Liver (tissue), 3 donors: Measurements from ENCODE around the gene LGI1.

ENCODE experiments used
- HNF4A ChIP-seq, 2 donors: conservative IDR thresholded peaks; 2 replicates each; pipeline ENCODE4 v1.6.1; 2016; ENCODE audit warnings: antibody characterized with exemption in 2 of 2, mild to moderate bottlenecking in 2 of 2
- TF ChIP-seq, protein P1 (sequence below): fragments of 150-350 bp; IDR thresholded peaks from 2 replicates; pipeline ENCODE4 v1.5.1; 2017; ENCODE audit warnings: improper control_type of control experiment, low read depth, low read length; ENCODE audit not compliant: missing input control
- TF ChIP-seq, protein P2 (sequence below): IDR thresholded peaks from 2 replicates; pipeline ENCODE4 v1.6.1; 2016; ENCODE audit warnings: antibody characterized with exemption
- donor health status: healthy.
- donor health status: healthy.

DNA sequence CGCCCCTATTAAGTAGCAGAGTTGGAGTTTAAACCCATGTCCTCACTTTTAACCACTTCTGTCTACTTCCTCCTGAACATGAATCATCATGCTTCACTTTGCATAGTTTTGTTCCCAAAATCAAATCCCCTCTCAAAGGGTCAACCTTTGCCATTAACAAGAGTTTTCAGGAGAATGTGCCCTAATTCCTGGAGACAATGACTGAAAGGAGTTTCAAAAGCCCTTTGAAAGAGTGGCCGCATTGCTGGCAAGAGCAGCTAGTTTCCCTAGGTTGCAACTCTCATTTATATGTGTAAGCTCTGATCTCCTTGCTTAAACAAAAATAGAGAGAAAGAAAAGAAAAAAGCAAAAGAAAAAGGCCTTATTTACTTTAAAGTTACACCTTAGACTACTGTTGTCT is 9.2 kb downstream of the LGI1 start:
- TF ChIP-seq, protein P1, sequence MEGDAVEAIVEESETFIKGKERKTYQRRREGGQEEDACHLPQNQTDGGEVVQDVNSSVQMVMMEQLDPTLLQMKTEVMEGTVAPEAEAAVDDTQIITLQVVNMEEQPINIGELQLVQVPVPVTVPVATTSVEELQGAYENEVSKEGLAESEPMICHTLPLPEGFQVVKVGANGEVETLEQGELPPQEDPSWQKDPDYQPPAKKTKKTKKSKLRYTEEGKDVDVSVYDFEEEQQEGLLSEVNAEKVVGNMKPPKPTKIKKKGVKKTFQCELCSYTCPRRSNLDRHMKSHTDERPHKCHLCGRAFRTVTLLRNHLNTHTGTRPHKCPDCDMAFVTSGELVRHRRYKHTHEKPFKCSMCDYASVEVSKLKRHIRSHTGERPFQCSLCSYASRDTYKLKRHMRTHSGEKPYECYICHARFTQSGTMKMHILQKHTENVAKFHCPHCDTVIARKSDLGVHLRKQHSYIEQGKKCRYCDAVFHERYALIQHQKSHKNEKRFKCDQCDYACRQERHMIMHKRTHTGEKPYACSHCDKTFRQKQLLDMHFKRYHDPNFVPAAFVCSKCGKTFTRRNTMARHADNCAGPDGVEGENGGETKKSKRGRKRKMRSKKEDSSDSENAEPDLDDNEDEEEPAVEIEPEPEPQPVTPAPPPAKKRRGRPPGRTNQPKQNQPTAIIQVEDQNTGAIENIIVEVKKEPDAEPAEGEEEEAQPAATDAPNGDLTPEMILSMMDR, result no peak
- TF ChIP-seq HNF4A (conservative IDR thresholded peaks at IDR 0.05), result no peak
- TF ChIP-seq, protein P2, sequence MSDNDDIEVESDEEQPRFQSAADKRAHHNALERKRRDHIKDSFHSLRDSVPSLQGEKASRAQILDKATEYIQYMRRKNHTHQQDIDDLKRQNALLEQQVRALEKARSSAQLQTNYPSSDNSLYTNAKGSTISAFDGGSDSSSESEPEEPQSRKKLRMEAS, result no peak
